Body of pancreas (tissue), 4 donors: ENCODE data around the gene DMXL2. TPM values are rescaled to one million over a fixed set of nuclear protein-coding genes. Genes with fewer than 3 reads are reported as not detected.

Source experiments
- ATAC-seq: fragments of 150-250 bp; one replicate; pipeline ENCODE4 v1.9.1; 2016
- DNase-seq, 4 donors: peaks; one replicate each; pipeline ENCODE4 v3.0.0-alpha.2; 2019
- H3K27ac ChIP-seq, 4 donors: fragments of 200-600 bp; sonication (generic); 1 replicate in 3 of 4; 2 replicates in 1 of 4; pipeline versions ENCODE4 v1.5.1 to v1.6.1; 2016 to 2019; ENCODE audit warnings: mild to moderate bottlenecking in 1 of 4, mixed read lengths in 1 of 4, moderate library complexity in 1 of 4
- H3K27me3 ChIP-seq, 2 donors: fragments of 200-600 bp; sonication (generic); one replicate each; pipeline ENCODE4 v1.6.0; 2016; ENCODE audit warnings: mild to moderate bottlenecking in 1 of 2
- H3K36me3 ChIP-seq, 2 donors: fragments of 200-600 bp; sonication (generic); replicated peaks in 1 of 2; 2 replicates each; pipeline ENCODE4 v1.5.1; 2016; ENCODE audit warnings: low read depth in 2 of 2; ENCODE audit not compliant: insufficient read depth in 1 of 2
- H3K4me1 ChIP-seq: fragments of 200-600 bp; sonication (generic); one replicate; pipeline ENCODE4 v1.6.0; 2016
- H3K4me3 ChIP-seq, 2 donors: fragments of 200-600 bp; sonication (generic); 1 replicate in 1 of 2; 2 replicates in 1 of 2; pipeline ENCODE4 v1.5.1; 2016 to 2019
- H3K9me3 ChIP-seq, 3 donors: fragments of 200-600 bp; sonication (generic); 1 replicate in 2 of 3; 2 replicates in 1 of 3; pipeline ENCODE4 v1.5.1; 2016
- CTCF ChIP-seq, 7 experiments: fragments of 450-650 bp in 4 of 7; fragments of 200-600 bp in 3 of 7; sonication (generic) in 3 of 7; IDR thresholded peaks; one replicate each; pipeline ENCODE4 v1.5.1; 2016 to 2019; ENCODE audit warnings: antibody characterized with exemption in 7 of 7
- POLR2A ChIP-seq, 3 donors: fragments of 450-650 bp; IDR thresholded peaks; one replicate each; pipeline ENCODE4 v1.6.1; 2016; ENCODE audit warnings: antibody characterized with exemption in 3 of 3, mild to moderate bottlenecking in 2 of 3
- WGBS, 2 donors: methylation state at CpG; one replicate each; pipeline ENCODE4 v1.1.5; 2017; 5-methylcytosine and 5-hydroxymethylcytosine counted together
- intact Hi-C: fragments of 100-400 bp; cut with DNase I; formaldehyde crosslinking; loops from one replicate; pipeline ENCODE4 v1.15.1; 2023
- total RNA-seq, 2 donors: library from RNA; depleted of rRNA; stranded (reverse); fragments of >200 nt; gene quantifications; one replicate each; pipeline ENCODE4 v1.1.0, GENCODE V29; 2016

The DMXL2 gene
- total RNA-seq, 2 donors from 2014 or later = 34.8 to 48.1 TPM

DNA sequence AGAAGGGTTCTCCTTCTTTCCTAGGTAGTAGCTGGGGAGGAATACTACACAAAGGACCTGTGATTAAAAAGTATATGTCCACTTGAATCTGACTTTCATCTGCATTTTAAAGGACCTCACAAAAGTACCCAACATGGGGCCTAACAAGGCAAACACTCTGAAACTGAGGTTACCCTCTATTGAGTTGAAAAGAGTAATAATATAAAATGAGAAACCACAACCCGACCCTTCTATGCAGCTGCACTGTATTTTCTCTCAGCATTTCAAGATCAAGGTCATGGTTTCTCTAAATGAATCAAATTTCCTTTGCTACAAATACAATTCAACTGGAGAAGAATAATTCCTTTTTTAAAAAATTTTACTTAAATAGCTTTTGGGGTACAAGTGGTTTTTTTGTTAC lies 106.3 kb downstream of the DMXL2 start:
- no peaks in the 10 kb centered on the region for H3K27me3 ChIP-seq
- intact Hi-C loops = loop anchor here (10.0 kb wide), 1 partner anchor 59 kb away; no protein-coding TSS in a partner anchor
- 81 to 92% methylated on average over 1 of the region's 1 CpG for WGBS, 2 donors

DNA sequence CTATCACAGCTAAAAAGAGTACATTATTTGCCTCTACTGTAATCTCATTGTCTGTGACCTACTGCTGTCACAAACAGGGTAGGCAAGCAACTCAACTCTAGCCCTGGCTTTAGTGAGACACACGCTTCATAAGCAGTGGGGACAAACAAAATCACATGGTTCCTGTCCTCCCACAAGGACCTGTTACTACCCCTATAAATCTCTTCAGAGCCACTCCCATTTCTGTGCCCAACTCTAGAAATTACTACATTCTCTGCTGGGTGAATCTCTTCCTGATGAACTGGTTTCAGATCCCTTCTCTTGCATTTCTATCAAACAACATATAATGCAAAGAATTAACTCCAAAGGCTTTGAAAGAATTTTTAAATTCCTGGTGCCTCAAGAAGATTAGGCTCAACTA lies 117.3 kb downstream of the DMXL2 start:
- intact Hi-C loops = no loop called here
- Histone ChIP-seq H3K36me3 (no peaks in the 10 kb centered on the region), H3K4me1 (no peaks in the 10 kb centered on the region), H3K4me3 (no peak overlapping the region), H3K27me3 (no peaks in the 10 kb centered on the region), H3K27ac (no peak overlapping the region), H3K9me3 (no peaks in the 10 kb centered on the region)
- DNase-seq = no peak
- TF ChIP-seq CTCF (IDR thresholded peaks at IDR 0.05) = no peak
- ATAC-seq = no peak
- 88 to 100% methylated on average over 1 of the region's 1 CpG for WGBS, 2 donors

More for the DNA sequence above, 106.3 kb downstream of the DMXL2 start:
- no peak for ATAC-seq
- Histone ChIP-seq H3K9me3 (no peaks in the 10 kb centered on the region), H3K27ac (no peak overlapping the region), H3K4me1 (no peaks in the 10 kb centered on the region), H3K36me3 (no peaks in the 10 kb centered on the region), H3K4me3 (no peak overlapping the region)
- DNase-seq = no peak
- no peak for TF ChIP-seq CTCF (IDR thresholded peaks at IDR 0.05)
- no peak for TF ChIP-seq POLR2A (IDR thresholded peaks at IDR 0.05)

DNA sequence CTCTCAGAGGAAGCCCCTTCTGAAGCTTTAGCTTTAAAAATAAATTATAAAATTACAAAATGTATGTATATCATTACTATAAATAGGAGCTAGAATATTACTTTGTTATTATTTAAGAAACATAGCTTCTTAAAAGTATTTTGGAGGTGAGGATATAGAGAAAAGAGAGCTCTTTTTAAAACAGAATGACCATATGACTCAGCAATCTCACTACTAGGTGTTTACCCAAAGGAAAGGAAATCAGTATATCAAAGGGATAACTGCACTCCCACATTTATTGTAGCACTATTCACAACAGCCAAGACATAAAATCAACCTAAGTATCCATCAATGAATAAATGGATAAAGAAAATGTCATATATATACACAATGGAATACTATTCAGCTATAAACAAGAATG lies 119.6 kb downstream of the DMXL2 start:
- H3K27ac ChIP-seq = no peak overlapping the region
- intact Hi-C loops = no loop called here
- no peaks in the 10 kb centered on the region for H3K4me1 ChIP-seq
- ATAC-seq (no peak), DNase-seq (no peak)
- no peak overlapping the region for H3K4me3 ChIP-seq
- TF ChIP-seq CTCF (IDR thresholded peaks at IDR 0.05) (no peak), POLR2A (IDR thresholded peaks at IDR 0.05) (no peak)
- no peaks in the 10 kb centered on the region for H3K27me3 ChIP-seq
- no peaks in the 10 kb centered on the region for H3K36me3 ChIP-seq
- H3K9me3 ChIP-seq = no peaks in the 10 kb centered on the region

- TF ChIP-seq POLR2A (IDR thresholded peaks at IDR 0.05) = no peak
- TF ChIP-seq CTCF (IDR thresholded peaks at IDR 0.05) = peak; percentile 24 to 60 (median 50)
- H3K4me3 ChIP-seq = no peak overlapping the region
- H3K27me3 ChIP-seq = no peaks in the 10 kb centered on the region
- no peak overlapping the region for H3K27ac ChIP-seq
- DNase-seq (no peak), ATAC-seq (no peak)
- intact Hi-C loops = no loop called here
- H3K9me3 ChIP-seq = no peaks in the 10 kb centered on the region
- H3K36me3 ChIP-seq = no peaks in the 10 kb centered on the region
- 60 to 74% methylated on average over 5 of the region's 5 CpGs for WGBS, 2 donors
- peaks cover 5% of the 10 kb centered on the region for H3K4me1 ChIP-seq
Measured at GRCh38 chr15:51499379-51499976, 123.1 kb downstream of the DMXL2 start.

DNA sequence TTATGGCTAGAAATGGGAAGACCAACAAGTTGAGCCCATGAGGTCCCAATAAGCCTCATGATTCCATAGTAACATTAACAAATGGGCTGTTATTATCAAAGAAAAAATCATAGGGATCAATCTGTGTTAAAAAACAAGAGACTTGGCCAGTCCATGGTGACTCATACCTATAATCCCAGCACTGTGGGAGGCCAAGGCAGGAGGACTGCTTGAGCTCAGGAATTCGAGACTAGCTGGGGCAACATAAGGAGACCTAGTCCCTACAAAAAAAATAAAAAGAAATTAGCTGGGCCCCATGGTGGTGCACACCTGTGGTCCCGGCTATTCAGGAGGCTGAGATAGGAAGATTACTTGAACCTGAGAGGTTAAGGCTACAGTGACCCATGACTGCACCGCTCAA lies 124.8 kb downstream of the DMXL2 start:
- TF ChIP-seq POLR2A (IDR thresholded peaks at IDR 0.05) = no peak
- no peak for TF ChIP-seq CTCF (IDR thresholded peaks at IDR 0.05)
- no peaks in the 10 kb centered on the region for H3K27me3 ChIP-seq
- no peaks in the 10 kb centered on the region for H3K9me3 ChIP-seq
- ATAC-seq (no peak), DNase-seq (no peak)
- intact Hi-C loops = no loop called here
- H3K36me3 ChIP-seq = no peaks in the 10 kb centered on the region
- H3K4me3 ChIP-seq = no peak overlapping the region
- 94% methylated on average over 3 of the region's 3 CpGs for WGBS, 2 donors
- H3K4me1 ChIP-seq = peaks cover 16% of the 10 kb centered on the region
- H3K27ac ChIP-seq = no peak overlapping the region
